GM23338 (cell line): ENCODE data around the gene SRI. TPM values are rescaled to one million over a fixed set of nuclear protein-coding genes. Genes with fewer than 3 reads are reported as not detected.

Source experiments
- ATAC-seq: fragments of 200-7000 bp; cut with Tn5 transposase; 3 replicates; pipeline ENCODE4 v1.9.1; 2020
- DNase-seq: peaks from one replicate; pipeline ENCODE4 v3.0.0-alpha.2; 2015; ENCODE audit warnings: low spot score
- H2AFZ ChIP-seq: fragments of 200-600 bp; sonication (generic); 2 replicates; pipeline ENCODE4 v1.8.0; 2016; ENCODE audit warnings: antibody characterized with exemption, mild to moderate bottlenecking, moderate library complexity
- H3F3A ChIP-seq: fragments of 200-600 bp; sonication (generic); replicated peaks from 2 replicates; pipeline ENCODE4 v1.8.0; 2017; ENCODE audit warnings: antibody characterized with exemption, mixed run types, low read depth
- H3K27ac ChIP-seq: fragments of 200-600 bp; sonication (generic); 2 replicates; pipeline ENCODE4 v1.6.1; 2016; ENCODE audit warnings: low read depth
- H3K27me3 ChIP-seq: fragments of 200-600 bp; sonication (generic); 2 replicates; pipeline ENCODE4 v1.8.0; 2016; ENCODE audit warnings: mild to moderate bottlenecking, mixed run types, moderate library complexity; ENCODE audit not compliant: insufficient read depth
- H3K36me3 ChIP-seq: fragments of 200-600 bp; sonication (generic); 2 replicates; pipeline ENCODE4 v1.8.0; 2016; ENCODE audit warnings: mild to moderate bottlenecking; ENCODE audit not compliant: insufficient read depth
- H3K4me1 ChIP-seq: fragments of 200-600 bp; sonication (generic); 2 replicates; pipeline ENCODE4 v1.8.0; 2016; ENCODE audit warnings: mild to moderate bottlenecking, moderate library complexity; ENCODE audit not compliant: insufficient read depth
- H3K4me2 ChIP-seq: fragments of 200-600 bp; sonication (generic); 2 replicates; pipeline ENCODE4 v1.7.1; 2017; ENCODE audit warnings: mixed run types
- H3K4me3 ChIP-seq: fragments of 200-600 bp; sonication (generic); 2 replicates; pipeline ENCODE4 v1.6.1; 2016; ENCODE audit warnings: mixed run types
- H3K79me2 ChIP-seq: fragments of 200-600 bp; sonication (generic); replicated peaks from 2 replicates; pipeline ENCODE4 v1.8.0; 2017; ENCODE audit warnings: mild to moderate bottlenecking; ENCODE audit not compliant: insufficient read depth
- H3K9me2 ChIP-seq: fragments of 200-600 bp; sonication (generic); 2 replicates; pipeline ENCODE4 v1.8.0; 2017; ENCODE audit not compliant: insufficient read depth
- H4K20me1 ChIP-seq: fragments of 200-600 bp; sonication (generic); replicated peaks from 2 replicates; pipeline ENCODE4 v1.8.0; 2017; ENCODE audit warnings: mild to moderate bottlenecking; ENCODE audit not compliant: insufficient read depth
- H3K27ac Mint-ChIP-seq: 2 replicates; pipeline ENCODE4 v1.8.0; 2020; ENCODE audit warnings: inconsistent platforms, mild to moderate bottlenecking, moderate library complexity, mixed read lengths
- H3K27me3 Mint-ChIP-seq: 3 replicates; pipeline ENCODE4 v1.8.0; 2022; ENCODE audit warnings: low read depth, mild to moderate bottlenecking, moderate library complexity, mixed read lengths, inconsistent platforms; ENCODE audit not compliant: insufficient read depth, poor library complexity
- H3K36me3 Mint-ChIP-seq: 3 replicates; pipeline ENCODE4 v1.8.0; 2021; ENCODE audit warnings: low read depth, mild to moderate bottlenecking, inconsistent platforms, moderate library complexity, mixed read lengths
- H3K4me1 Mint-ChIP-seq: 3 replicates; pipeline ENCODE4 v1.8.0; 2020; ENCODE audit warnings: mild to moderate bottlenecking, inconsistent platforms, mixed read lengths
- H3K4me3 Mint-ChIP-seq: 3 replicates; pipeline ENCODE4 v1.8.0; 2021; ENCODE audit warnings: moderate library complexity, mild to moderate bottlenecking, inconsistent platforms, mixed read lengths
- H3K9me3 Mint-ChIP-seq: 3 replicates; pipeline ENCODE4 v1.8.0; 2020; ENCODE audit warnings: moderate library complexity, mild to moderate bottlenecking, inconsistent platforms, mixed read lengths
- CREB1 ChIP-seq: fragments of 250-450 bp; sonication (Bioruptor Pico); IDR thresholded peaks from 2 replicates; pipeline ENCODE4 v1.5.0; 2020; ENCODE audit warnings: low read depth, mild to moderate bottlenecking, moderate library complexity
- EZH2 ChIP-seq: fragments of 200-600 bp; sonication (generic); IDR thresholded peaks from one replicate; pipeline ENCODE4 v1.8.0; 2017; ENCODE audit warnings: antibody characterized with exemption, mild to moderate bottlenecking, low read depth; ENCODE audit not compliant: unreplicated experiment
- EZH2phosphoT487 ChIP-seq: fragments of 200-600 bp; sonication (generic); IDR thresholded peaks from one replicate; pipeline ENCODE4 v1.8.1; 2018; ENCODE audit warnings: antibody characterized with exemption; ENCODE audit not compliant: unreplicated experiment
- JUNB ChIP-seq: IDR thresholded peaks from one replicate; pipeline ENCODE4 v1.6.1; 2016; ENCODE audit warnings: antibody characterized with exemption; ENCODE audit not compliant: unreplicated experiment
- NANOG ChIP-seq: IDR thresholded peaks from 2 replicates; pipeline ENCODE4 v1.6.1; 2016; ENCODE audit warnings: antibody characterized with exemption, borderline replicate concordance
- POLR2AphosphoS5 ChIP-seq: IDR thresholded peaks from 2 replicates; pipeline ENCODE4 v1.6.1; 2016; ENCODE audit warnings: antibody characterized with exemption, low read depth
- STAT1 ChIP-seq: IDR thresholded peaks from one replicate; pipeline ENCODE4 v1.6.1; 2016; ENCODE audit warnings: antibody characterized with exemption; ENCODE audit not compliant: unreplicated experiment
- ZNF114 ChIP-seq: fragments of 250-450 bp; sonication (Bioruptor Pico); IDR thresholded peaks from 2 replicates; pipeline ENCODE4 v1.5.0; 2020; ENCODE audit warnings: mild to moderate bottlenecking, moderate library complexity
- ZNF331 ChIP-seq: fragments of 250-450 bp; sonication (Bioruptor Pico); IDR thresholded peaks from 2 replicates; pipeline ENCODE4 v1.5.0; 2020; ENCODE audit warnings: low read depth, mild to moderate bottlenecking, moderate library complexity
- polyA plus RNA-seq: library from polyadenylated mRNA; unstranded; fragments of >200 nt; fragmentation: Nextera tagmentation; extraction: Ambion mirVana; gene quantifications from 2 replicates; pipeline ENCODE4 v1.2.1, GENCODE V29; 2016
- total RNA-seq: library from RNA; depleted of rRNA; stranded (reverse); fragments of >200 nt; shearing (Covaris generic); gene quantifications from 2 replicates; pipeline ENCODE4 v1.2.3, GENCODE V29; 2014
- TF ChIP-seq, protein P1 (sequence below): IDR thresholded peaks from 2 replicates; pipeline ENCODE4 v1.6.1; 2016; ENCODE audit warnings: antibody characterized with exemption
- TF ChIP-seq, protein P2 (sequence below), 2 experiments: fragments of 200-600 bp in 1 of 2; sonication (generic) in 1 of 2; conservative IDR thresholded peaks; 2 replicates each; pipeline versions ENCODE4 v1.5.1 to v1.6.1; 2016 to 2017; ENCODE audit warnings: antibody characterized with exemption in 2 of 2, low read depth in 2 of 2, mild to moderate bottlenecking in 2 of 2, moderate library complexity in 1 of 2
- TF ChIP-seq, protein P3 (sequence below): fragments of 250-450 bp; sonication (Bioruptor Pico); IDR thresholded peaks from 2 replicates; pipeline ENCODE4 v1.5.0; 2020; ENCODE audit warnings: mild to moderate bottlenecking, moderate library complexity
- TF ChIP-seq, protein P4 (sequence below): IDR thresholded peaks from one replicate; pipeline ENCODE4 v1.6.1; 2018; ENCODE audit warnings: antibody characterized with exemption; ENCODE audit not compliant: unreplicated experiment

Gene SRI
- total and polyA plus RNA-seq, 2 experiments from 2014 or later = 141 to 321 TPM

DNA sequence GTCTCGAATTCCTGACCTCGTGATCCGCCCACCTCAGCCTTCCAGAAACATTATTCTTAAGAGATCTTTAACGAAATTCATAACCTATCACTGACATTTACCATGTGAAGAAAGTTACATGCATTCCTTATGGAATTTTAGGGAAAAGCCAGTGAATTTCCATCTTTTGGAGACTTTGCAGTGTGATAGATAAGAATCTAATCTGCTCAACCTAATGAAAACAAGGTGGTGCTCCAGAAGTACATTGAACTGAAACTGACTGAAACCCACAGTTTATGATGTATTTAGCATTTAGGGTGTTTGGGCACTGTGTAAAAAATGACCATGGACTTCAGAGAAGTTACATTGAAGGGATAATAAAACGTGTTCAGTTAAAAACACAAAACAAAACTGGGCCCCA lies 43.6 kb downstream of the SRI start:
- Mint-ChIP-seq H3K9me3 (no peaks in the 10 kb centered on the region), H3K36me3 (no peaks in the 10 kb centered on the region), H3K27ac (no peak overlapping the region), H3K4me1 (peaks cover 9% of the 10 kb centered on the region; the same call in 2 of the 3 replicates), H3K4me3 (no peak overlapping the region), H3K27me3 (no peaks in the 10 kb centered on the region)
- no peaks in the 10 kb centered on the region for H4K20me1 ChIP-seq
- ATAC-seq (no peak), DNase-seq (no peak)
- no peaks in the 10 kb centered on the region for H3K4me1 ChIP-seq
- no peaks in the 10 kb centered on the region for H3K36me3 ChIP-seq
- H3F3A ChIP-seq = no peaks in the 10 kb centered on the region
- no peak overlapping the region for H2AFZ ChIP-seq
- no peak overlapping the region for H3K4me2 ChIP-seq
- H3K27me3 ChIP-seq = no peaks in the 10 kb centered on the region
- no peak for TF ChIP-seq NANOG
- TF ChIP-seq, protein P1, sequence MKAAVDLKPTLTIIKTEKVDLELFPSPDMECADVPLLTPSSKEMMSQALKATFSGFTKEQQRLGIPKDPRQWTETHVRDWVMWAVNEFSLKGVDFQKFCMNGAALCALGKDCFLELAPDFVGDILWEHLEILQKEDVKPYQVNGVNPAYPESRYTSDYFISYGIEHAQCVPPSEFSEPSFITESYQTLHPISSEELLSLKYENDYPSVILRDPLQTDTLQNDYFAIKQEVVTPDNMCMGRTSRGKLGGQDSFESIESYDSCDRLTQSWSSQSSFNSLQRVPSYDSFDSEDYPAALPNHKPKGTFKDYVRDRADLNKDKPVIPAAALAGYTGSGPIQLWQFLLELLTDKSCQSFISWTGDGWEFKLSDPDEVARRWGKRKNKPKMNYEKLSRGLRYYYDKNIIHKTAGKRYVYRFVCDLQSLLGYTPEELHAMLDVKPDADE = no peak
- no peak for TF ChIP-seq ZNF114
- TF ChIP-seq, protein P2, sequence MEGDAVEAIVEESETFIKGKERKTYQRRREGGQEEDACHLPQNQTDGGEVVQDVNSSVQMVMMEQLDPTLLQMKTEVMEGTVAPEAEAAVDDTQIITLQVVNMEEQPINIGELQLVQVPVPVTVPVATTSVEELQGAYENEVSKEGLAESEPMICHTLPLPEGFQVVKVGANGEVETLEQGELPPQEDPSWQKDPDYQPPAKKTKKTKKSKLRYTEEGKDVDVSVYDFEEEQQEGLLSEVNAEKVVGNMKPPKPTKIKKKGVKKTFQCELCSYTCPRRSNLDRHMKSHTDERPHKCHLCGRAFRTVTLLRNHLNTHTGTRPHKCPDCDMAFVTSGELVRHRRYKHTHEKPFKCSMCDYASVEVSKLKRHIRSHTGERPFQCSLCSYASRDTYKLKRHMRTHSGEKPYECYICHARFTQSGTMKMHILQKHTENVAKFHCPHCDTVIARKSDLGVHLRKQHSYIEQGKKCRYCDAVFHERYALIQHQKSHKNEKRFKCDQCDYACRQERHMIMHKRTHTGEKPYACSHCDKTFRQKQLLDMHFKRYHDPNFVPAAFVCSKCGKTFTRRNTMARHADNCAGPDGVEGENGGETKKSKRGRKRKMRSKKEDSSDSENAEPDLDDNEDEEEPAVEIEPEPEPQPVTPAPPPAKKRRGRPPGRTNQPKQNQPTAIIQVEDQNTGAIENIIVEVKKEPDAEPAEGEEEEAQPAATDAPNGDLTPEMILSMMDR (conservative IDR thresholded peaks at IDR 0.05; ENCODE audit: low read depth in 2 of 2) = no peak
- no peak for TF ChIP-seq CREB1 (CRISPR knock-in tag)
- TF ChIP-seq, protein P3, sequence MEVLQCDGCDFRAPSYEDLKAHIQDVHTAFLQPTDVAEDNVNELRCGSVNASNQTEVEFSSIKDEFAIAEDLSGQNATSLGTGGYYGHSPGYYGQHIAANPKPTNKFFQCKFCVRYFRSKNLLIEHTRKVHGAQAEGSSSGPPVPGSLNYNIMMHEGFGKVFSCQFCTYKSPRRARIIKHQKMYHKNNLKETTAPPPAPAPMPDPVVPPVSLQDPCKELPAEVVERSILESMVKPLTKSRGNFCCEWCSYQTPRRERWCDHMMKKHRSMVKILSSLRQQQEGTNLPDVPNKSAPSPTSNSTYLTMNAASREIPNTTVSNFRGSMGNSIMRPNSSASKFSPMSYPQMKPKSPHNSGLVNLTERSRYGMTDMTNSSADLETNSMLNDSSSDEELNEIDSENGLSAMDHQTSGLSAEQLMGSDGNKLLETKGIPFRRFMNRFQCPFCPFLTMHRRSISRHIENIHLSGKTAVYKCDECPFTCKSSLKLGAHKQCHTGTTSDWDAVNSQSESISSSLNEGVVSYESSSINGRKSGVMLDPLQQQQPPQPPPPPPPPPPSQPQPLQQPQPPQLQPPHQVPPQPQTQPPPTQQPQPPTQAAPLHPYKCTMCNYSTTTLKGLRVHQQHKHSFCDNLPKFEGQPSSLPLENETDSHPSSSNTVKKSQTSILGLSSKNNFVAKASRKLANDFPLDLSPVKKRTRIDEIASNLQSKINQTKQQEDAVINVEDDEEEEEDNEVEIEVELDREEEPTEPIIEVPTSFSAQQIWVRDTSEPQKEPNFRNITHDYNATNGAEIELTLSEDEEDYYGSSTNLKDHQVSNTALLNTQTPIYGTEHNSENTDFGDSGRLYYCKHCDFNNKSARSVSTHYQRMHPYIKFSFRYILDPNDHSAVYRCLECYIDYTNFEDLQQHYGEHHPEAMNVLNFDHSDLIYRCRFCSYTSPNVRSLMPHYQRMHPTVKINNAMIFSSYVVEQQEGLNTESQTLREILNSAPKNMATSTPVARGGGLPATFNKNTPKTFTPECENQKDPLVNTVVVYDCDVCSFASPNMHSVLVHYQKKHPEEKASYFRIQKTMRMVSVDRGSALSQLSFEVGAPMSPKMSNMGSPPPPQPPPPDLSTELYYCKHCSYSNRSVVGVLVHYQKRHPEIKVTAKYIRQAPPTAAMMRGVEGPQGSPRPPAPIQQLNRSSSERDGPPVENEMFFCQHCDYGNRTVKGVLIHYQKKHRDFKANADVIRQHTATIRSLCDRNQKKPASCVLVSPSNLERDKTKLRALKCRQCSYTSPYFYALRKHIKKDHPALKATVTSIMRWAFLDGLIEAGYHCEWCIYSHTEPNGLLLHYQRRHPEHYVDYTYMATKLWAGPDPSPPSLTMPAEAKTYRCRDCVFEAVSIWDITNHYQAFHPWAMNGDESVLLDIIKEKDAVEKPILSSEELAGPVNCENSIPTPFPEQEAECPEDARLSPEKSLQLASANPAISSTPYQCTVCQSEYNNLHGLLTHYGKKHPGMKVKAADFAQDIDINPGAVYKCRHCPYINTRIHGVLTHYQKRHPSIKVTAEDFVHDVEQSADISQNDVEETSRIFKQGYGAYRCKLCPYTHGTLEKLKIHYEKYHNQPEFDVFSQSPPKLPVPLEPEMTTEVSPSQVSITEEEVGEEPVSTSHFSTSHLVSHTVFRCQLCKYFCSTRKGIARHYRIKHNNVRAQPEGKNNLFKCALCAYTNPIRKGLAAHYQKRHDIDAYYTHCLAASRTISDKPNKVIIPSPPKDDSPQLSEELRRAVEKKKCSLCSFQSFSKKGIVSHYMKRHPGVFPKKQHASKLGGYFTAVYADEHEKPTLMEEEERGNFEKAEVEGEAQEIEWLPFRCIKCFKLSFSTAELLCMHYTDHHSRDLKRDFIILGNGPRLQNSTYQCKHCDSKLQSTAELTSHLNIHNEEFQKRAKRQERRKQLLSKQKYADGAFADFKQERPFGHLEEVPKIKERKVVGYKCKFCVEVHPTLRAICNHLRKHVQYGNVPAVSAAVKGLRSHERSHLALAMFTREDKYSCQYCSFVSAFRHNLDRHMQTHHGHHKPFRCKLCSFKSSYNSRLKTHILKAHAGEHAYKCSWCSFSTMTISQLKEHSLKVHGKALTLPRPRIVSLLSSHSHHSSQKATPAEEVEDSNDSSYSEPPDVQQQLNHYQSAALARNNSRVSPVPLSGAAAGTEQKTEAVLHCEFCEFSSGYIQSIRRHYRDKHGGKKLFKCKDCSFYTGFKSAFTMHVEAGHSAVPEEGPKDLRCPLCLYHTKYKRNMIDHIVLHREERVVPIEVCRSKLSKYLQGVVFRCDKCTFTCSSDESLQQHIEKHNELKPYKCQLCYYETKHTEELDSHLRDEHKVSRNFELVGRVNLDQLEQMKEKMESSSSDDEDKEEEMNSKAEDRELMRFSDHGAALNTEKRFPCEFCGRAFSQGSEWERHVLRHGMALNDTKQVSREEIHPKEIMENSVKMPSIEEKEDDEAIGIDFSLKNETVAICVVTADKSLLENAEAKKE = no peak
- TF ChIP-seq EZH2phosphoT487 = no peak
- TF ChIP-seq ZNF331 = no peak
- no peak for TF ChIP-seq JUNB
- TF ChIP-seq, protein P4, sequence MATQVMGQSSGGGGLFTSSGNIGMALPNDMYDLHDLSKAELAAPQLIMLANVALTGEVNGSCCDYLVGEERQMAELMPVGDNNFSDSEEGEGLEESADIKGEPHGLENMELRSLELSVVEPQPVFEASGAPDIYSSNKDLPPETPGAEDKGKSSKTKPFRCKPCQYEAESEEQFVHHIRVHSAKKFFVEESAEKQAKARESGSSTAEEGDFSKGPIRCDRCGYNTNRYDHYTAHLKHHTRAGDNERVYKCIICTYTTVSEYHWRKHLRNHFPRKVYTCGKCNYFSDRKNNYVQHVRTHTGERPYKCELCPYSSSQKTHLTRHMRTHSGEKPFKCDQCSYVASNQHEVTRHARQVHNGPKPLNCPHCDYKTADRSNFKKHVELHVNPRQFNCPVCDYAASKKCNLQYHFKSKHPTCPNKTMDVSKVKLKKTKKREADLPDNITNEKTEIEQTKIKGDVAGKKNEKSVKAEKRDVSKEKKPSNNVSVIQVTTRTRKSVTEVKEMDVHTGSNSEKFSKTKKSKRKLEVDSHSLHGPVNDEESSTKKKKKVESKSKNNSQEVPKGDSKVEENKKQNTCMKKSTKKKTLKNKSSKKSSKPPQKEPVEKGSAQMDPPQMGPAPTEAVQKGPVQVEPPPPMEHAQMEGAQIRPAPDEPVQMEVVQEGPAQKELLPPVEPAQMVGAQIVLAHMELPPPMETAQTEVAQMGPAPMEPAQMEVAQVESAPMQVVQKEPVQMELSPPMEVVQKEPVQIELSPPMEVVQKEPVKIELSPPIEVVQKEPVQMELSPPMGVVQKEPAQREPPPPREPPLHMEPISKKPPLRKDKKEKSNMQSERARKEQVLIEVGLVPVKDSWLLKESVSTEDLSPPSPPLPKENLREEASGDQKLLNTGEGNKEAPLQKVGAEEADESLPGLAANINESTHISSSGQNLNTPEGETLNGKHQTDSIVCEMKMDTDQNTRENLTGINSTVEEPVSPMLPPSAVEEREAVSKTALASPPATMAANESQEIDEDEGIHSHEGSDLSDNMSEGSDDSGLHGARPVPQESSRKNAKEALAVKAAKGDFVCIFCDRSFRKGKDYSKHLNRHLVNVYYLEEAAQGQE = no peak
- TF ChIP-seq EZH2 = no peak
- TF ChIP-seq STAT1 = no peak
- no peak for TF ChIP-seq POLR2AphosphoS5
- no peak overlapping the region for H3K4me3 ChIP-seq
- no peak overlapping the region for H3K27ac ChIP-seq
- H3K79me2 ChIP-seq = no peaks in the 10 kb centered on the region
- no peaks in the 10 kb centered on the region for H3K9me2 ChIP-seq
